Epithelial cell of esophagus (primary cell): ENCODE measurements around the gene PYHIN1.
A peak's percentile ranks its signal among the peaks of the same experiment; 100 is the strongest.
"Not testable (repeated sequence)": the region's sequence is repeated elsewhere in the genome, so short reads cannot be mapped to it uniquely, and the experiment has no call there.

ENCODE experiments used
- DNase-seq: peaks from one replicate; pipeline ENCODE4 v3.0.0; 2010; ENCODE audit warnings: low read depth
- H3K4me3 ChIP-seq: 2 replicates; pipeline ENCODE4 v1.5.1; 2011; ENCODE audit warnings: mild to moderate bottlenecking, low read length, control low read depth
- TF ChIP-seq, protein P1 (sequence below): IDR thresholded peaks from 2 replicates; pipeline ENCODE4 v1.5.1; 2011; ENCODE audit warnings: low read depth, mild to moderate bottlenecking, low read length, control low read depth, inconsistent platforms; ENCODE audit not compliant: insufficient read depth; ENCODE audit errors: missing control alignments

Gene PYHIN1

DNA sequence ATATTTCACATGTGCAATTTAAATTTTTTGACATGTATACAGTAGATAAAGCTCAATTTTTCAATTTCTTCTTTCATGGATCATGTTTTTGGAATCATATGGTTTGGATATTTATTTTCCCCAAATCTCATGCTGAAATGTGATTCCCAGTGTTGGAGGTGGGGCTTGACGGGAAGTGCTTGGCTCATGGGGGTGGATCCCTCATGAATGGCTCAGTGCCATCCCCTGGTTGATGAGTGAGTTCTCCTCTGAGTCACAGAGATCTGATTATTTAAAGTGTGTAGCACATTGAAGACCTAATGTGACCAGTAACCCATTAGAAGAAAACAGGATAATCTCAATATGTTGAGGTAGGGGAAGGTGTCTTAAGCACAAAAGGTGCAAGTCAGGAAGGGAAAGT is 69.3 kb downstream of the PYHIN1 start:
- H3K4me3 ChIP-seq, result peak overlapping the region; percentile 37
- TF ChIP-seq, protein P1, sequence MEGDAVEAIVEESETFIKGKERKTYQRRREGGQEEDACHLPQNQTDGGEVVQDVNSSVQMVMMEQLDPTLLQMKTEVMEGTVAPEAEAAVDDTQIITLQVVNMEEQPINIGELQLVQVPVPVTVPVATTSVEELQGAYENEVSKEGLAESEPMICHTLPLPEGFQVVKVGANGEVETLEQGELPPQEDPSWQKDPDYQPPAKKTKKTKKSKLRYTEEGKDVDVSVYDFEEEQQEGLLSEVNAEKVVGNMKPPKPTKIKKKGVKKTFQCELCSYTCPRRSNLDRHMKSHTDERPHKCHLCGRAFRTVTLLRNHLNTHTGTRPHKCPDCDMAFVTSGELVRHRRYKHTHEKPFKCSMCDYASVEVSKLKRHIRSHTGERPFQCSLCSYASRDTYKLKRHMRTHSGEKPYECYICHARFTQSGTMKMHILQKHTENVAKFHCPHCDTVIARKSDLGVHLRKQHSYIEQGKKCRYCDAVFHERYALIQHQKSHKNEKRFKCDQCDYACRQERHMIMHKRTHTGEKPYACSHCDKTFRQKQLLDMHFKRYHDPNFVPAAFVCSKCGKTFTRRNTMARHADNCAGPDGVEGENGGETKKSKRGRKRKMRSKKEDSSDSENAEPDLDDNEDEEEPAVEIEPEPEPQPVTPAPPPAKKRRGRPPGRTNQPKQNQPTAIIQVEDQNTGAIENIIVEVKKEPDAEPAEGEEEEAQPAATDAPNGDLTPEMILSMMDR, result no peak
- DNase-seq, result peak; percentile 93

DNA sequence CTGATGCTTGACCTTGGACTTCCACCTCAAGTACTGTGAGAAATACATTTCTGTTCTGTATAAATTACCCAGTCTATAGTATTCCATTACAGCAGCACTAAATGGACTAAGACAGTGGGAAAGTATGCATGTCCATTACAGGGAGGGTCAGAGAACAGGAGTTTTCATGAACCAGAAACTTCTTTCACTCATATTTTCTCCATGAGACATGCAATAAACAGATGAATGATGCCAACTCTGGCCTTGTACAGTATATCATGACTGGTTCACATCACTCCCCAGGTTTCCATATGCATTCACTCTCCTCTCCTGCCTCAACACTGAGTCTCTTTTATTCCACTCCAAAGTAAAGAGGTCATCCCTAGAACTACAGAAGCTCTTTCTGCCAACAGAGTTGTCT is 73.8 kb downstream of the PYHIN1 start:
- no peak overlapping the region for H3K4me3 ChIP-seq
- no peak for DNase-seq
- TF ChIP-seq, protein P1, result no peak

DNA sequence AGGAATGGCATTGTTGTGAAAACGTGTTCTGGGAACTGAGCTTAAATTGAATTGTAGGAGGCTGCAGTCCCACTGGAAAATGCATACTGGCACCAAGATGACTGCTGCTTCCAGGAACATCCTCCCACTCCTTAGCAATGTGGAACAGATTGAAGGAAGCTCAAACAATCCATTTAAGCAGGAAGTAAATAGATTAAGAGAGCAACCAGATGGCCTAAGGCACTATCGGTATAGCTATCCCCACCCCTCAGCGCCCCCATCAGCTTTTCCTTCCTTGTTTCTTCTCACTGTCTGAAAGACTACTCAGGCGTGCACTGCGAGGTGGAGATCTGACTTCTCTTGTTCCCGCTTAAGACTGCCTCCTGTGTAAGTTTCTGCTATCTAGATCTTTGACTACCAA is 74.3 kb downstream of the PYHIN1 start:
- no peak for DNase-seq
- H3K4me3 ChIP-seq, result no peak overlapping the region
- TF ChIP-seq, protein P1, result no peak

DNA sequence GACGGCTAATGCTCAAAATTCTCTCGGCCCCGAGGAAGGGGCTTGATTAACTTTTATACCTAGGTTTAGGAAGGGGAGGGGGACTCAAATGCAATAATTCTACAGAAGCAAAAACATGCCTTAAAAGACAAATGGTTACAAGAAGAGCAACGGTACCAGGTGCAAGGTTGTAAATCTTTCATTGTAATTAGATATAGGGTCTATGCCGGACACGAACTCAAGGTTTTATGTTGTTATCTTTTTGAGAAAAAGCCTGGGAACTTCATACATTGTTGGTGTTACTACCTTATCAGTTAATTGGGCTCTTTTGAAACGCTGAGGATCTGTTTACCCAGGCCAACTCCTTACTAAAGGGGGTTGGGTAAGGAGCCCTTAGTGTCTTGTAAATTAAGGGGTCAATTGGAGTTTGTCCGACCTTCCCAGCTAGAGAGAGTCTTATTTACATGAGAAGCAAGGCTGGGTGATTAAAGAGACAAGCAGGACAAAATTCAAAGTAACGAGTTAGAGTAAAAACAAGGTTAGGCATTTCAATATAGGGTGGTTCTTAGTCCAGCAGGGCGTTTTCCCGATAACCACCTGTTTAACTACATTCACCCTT is 75.0 kb downstream of the PYHIN1 start:
- not testable (repeated sequence) for H3K4me3 ChIP-seq, DNase-seq

DNA sequence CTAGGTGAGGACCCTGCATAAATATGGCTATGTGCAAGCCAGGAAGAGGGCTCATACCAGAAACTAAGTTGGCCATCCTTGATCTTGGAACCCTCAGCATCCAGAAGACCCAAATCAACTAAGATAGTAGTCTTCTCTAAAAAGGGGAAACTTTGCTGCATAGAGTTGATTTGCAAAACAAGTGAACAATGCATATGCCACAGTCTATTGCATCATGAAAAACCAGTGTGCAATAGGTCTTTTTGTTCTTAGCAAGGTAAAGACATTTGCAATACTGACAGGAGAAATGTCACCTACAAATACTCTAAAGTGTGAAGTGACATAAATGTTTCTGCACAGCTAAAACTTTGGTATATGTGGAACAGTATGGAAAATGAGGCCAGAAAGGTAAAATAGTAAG is 76.4 kb downstream of the PYHIN1 start:
- TF ChIP-seq, protein P1, result no peak
- no peak overlapping the region for H3K4me3 ChIP-seq
- no peak for DNase-seq

DNA sequence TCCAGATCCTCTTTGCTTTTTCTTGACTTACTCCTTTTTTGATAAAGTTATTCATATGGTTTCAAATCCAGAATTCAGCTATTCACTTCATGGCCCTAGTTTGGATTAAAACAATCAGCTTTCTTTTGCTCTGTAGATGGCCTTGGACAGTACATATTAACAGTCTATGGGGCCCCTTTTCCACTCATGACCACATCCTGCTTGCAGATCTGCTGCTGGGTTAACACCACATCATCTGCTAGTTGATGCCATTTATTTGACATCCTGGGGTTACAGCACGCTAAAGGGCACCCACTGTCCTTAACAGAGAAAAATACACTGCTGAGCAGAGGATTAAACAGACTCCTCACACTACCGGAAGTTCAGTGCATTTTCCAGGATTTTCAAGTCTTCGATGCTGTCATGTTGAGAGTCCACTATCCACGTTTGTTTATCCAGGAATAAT is 77.4 kb downstream of the PYHIN1 start:
- no peak for DNase-seq
- TF ChIP-seq, protein P1, result no peak
- no peak overlapping the region for H3K4me3 ChIP-seq

DNA sequence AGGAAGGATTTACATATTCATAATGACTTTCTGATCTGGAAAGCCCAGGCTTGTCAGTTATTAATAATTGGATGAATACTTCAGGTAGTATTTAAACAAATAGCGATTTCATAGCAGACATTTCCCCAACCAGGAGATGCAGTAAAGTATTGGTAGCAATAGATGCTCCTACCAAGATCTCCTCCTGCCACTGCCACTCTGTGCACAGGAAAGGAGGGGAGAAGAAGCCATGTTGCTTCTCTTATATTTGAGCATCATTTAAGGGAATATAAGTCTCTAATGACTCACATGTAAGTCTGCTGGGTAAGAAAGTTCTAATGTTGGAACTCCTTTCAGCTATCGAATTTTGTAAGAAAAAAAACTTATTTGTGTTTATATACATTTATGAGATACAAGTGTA is 77.9 kb downstream of the PYHIN1 start:
- TF ChIP-seq, protein P1, result no peak
- no peak for DNase-seq

More for the DNA sequence above, 77.9 kb downstream of the PYHIN1 start:
- H3K4me3 ChIP-seq, result no peak overlapping the region
